ENCODE data around the gene PCNX1.

Gene PCNX1

GRCh38 chr14:71163050-71163841, 256.0 kb downstream of the PCNX1 start:
- FAIRE-seq (no peak), DNase-seq (ENCODE audit: insufficient read length, low spot score) (no peak)
- TF ChIP-seq, protein P1, sequence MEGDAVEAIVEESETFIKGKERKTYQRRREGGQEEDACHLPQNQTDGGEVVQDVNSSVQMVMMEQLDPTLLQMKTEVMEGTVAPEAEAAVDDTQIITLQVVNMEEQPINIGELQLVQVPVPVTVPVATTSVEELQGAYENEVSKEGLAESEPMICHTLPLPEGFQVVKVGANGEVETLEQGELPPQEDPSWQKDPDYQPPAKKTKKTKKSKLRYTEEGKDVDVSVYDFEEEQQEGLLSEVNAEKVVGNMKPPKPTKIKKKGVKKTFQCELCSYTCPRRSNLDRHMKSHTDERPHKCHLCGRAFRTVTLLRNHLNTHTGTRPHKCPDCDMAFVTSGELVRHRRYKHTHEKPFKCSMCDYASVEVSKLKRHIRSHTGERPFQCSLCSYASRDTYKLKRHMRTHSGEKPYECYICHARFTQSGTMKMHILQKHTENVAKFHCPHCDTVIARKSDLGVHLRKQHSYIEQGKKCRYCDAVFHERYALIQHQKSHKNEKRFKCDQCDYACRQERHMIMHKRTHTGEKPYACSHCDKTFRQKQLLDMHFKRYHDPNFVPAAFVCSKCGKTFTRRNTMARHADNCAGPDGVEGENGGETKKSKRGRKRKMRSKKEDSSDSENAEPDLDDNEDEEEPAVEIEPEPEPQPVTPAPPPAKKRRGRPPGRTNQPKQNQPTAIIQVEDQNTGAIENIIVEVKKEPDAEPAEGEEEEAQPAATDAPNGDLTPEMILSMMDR (IDR thresholded peaks at IDR 0.05; ENCODE audit: insufficient read depth, missing control alignments), result no peak

DNA sequence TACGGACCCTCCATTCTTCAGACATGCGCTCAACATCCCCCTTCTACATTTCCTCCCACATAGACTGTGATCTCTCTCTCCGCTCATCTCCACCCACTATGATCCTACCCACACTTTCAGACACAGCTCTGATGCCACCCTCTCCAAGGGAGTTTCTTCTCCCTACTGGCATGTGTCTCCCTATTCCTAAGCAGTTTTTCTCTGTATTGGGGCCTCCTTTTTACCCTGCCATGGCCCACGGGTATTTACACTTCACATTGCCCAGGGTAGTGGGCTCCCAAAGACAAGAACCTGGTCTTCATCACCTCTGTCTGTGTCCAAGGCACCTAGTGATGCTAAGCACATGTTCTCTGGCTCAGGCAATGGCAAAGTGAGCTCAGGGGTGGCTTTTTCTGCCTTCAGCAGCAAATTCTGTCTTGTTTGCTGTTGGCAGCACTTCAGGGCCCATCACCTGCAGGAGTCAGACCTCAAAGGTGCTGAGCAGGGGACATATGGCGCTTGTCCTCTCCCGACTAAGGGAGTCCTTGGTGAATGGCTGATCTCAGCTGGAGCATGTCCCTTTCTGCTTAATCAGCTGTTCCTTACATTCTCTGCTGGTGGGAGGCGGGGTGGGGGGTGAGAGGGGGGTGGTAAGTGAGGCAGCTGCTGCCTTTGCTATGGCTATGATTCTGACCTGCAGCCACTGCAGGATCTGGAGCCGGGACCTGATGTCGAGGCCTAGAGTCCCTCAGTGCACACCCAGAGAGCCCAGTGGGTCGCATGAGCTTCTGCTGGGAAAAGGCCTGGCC, 256.8 kb downstream of the PCNX1 start:
- TF ChIP-seq, protein P1 (IDR thresholded peaks at IDR 0.05; ENCODE audit: insufficient read depth, missing control alignments), result no peak
- FAIRE-seq (no peak), DNase-seq (ENCODE audit: insufficient read length, low spot score) (no peak)
